Choroid plexus epithelial cell (primary cell): Measurements from ENCODE around the gene AVL9.

Experiments used
- DNase-seq: peaks from one replicate; pipeline ENCODE4 v3.0.0-alpha.2; 2010; ENCODE audit warnings: low read depth
- H3K4me3 ChIP-seq: 2 replicates; pipeline ENCODE4 v1.5.1; 2011; ENCODE audit warnings: low read depth, mild to moderate bottlenecking, control low read depth, low read length, moderate library complexity
- TF ChIP-seq, protein P1 (sequence below): conservative IDR thresholded peaks from 2 replicates; pipeline ENCODE4 v1.5.1; 2011; ENCODE audit warnings: low read depth, mild to moderate bottlenecking, control low read depth, inconsistent platforms, low read length, moderate library complexity

Gene AVL9

DNA sequence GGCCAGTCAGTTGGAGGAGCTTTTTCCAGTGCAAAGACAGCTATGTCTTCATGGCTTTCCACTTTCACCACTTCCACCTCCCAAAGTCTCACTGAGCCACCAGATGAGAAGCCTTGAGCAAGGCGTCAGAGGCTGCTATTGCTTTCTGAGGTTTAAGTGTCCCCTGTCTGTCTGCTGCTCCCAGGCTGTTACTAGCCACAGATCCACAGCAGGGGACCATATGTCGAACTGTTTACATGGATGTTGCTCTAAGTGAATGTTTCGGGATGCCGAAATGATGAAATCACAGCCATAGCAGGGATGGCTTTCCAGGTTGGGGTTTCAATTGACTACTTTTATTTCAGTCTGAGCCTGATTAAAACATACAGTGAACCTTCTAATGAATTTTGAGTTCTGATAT is 88.5 kb downstream of the AVL9 start:
- TF ChIP-seq, protein P1, sequence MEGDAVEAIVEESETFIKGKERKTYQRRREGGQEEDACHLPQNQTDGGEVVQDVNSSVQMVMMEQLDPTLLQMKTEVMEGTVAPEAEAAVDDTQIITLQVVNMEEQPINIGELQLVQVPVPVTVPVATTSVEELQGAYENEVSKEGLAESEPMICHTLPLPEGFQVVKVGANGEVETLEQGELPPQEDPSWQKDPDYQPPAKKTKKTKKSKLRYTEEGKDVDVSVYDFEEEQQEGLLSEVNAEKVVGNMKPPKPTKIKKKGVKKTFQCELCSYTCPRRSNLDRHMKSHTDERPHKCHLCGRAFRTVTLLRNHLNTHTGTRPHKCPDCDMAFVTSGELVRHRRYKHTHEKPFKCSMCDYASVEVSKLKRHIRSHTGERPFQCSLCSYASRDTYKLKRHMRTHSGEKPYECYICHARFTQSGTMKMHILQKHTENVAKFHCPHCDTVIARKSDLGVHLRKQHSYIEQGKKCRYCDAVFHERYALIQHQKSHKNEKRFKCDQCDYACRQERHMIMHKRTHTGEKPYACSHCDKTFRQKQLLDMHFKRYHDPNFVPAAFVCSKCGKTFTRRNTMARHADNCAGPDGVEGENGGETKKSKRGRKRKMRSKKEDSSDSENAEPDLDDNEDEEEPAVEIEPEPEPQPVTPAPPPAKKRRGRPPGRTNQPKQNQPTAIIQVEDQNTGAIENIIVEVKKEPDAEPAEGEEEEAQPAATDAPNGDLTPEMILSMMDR: no peak
- H3K4me3 ChIP-seq: no peak overlapping the region
- peak; percentile 96 for DNase-seq

- H3K4me3 ChIP-seq: no peak overlapping the region
- TF ChIP-seq, protein P1: no peak
- DNase-seq: peak; percentile 99
Measured at GRCh38 chr7:32586291-32587221, 91.3 kb downstream of the AVL9 start.

DNA sequence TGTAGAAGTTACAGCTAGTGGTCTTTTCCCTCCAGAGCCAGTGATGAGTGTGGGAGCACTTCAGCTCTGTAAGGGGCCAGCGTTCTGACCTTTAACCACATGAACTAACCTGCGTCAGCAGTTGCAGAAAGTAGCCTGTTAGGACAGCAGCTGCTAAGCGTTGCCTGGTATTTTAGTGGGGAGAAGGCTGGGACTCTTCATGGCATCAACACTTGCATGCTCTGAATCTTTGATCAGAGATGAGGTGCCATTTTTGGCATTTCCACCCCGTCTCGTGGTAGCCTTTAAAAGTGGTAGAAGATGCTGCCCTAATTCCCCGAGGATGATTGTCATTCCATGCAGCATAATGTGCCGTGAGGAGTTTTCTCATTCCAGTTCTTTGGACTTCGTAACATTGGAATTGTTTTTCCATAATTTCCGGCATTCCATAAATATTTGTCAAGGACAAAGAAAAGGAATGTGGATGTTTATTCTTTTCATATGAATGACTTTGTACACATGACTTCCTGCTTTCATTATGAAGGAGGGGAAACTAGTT is 92.2 kb downstream of the AVL9 start:
- DNase-seq: peak; percentile 99
- no peak overlapping the region for H3K4me3 ChIP-seq
- TF ChIP-seq, protein P1: no peak

GRCh38 chr7:32588657-32589056 is 93.4 kb downstream of the AVL9 start:
- no peak overlapping the region for H3K4me3 ChIP-seq
- TF ChIP-seq, protein P1: peak; percentile 32
- peak; percentile 94 for DNase-seq

- no peak overlapping the region for H3K4me3 ChIP-seq
- no peak for DNase-seq
- TF ChIP-seq, protein P1: no peak
Measured at GRCh38 chr7:32591938-32592337, 96.6 kb downstream of the AVL9 start.

- DNase-seq: no peak
- no peak overlapping the region for H3K4me3 ChIP-seq
- TF ChIP-seq, protein P1: no peak
Measured at GRCh38 chr7:32592701-32593100, 97.4 kb downstream of the AVL9 start.
